Activated naive CD4-positive, alpha-beta T cell treated with anti-CD3 and anti-CD28 coated beads, Interleukin-2, amount 50 U/mL, for 24 hours (primary cell): ENCODE data around the gene CD40.

ENCODE experiments used
- H3K27ac Mint-ChIP-seq: one replicate; pipeline ENCODE4 v1.8.0; 2021; ENCODE audit warnings: mild to moderate bottlenecking, mixed read lengths
- H3K27me3 Mint-ChIP-seq: one replicate; pipeline ENCODE4 v1.8.0; 2021; ENCODE audit warnings: mixed read lengths
- H3K36me3 Mint-ChIP-seq: one replicate; pipeline ENCODE4 v1.8.0; 2021; ENCODE audit warnings: mixed read lengths
- H3K4me1 Mint-ChIP-seq: one replicate; pipeline ENCODE4 v1.8.0; 2021; ENCODE audit warnings: mixed read lengths
- H3K4me3 Mint-ChIP-seq: one replicate; pipeline ENCODE4 v1.8.0; 2021; ENCODE audit warnings: mild to moderate bottlenecking, mixed read lengths
- H3K9me3 Mint-ChIP-seq: one replicate; pipeline ENCODE4 v1.8.0; 2021; ENCODE audit warnings: mixed read lengths

The CD40 gene

GRCh38 chr20:46111028-46111835 lies 6.9 kb upstream of the CD40 start:
- Mint-ChIP-seq H3K4me1 (peaks cover 6% of the 10 kb centered on the region), H3K27me3 (peaks cover 17% of the 10 kb centered on the region), H3K9me3 (no peaks in the 10 kb centered on the region), H3K4me3 (no peak overlapping the region), H3K27ac (peak overlapping the region; percentile 30), H3K36me3 (no peaks in the 10 kb centered on the region)

GRCh38 chr20:46111836-46112212 lies 6.3 kb upstream of the CD40 start:
- Mint-ChIP-seq H3K4me1 (peaks cover 6% of the 10 kb centered on the region), H3K27me3 (peaks cover 17% of the 10 kb centered on the region), H3K27ac (peak overlapping the region; percentile 30), H3K36me3 (no peaks in the 10 kb centered on the region), H3K9me3 (no peaks in the 10 kb centered on the region), H3K4me3 (no peak overlapping the region)

GRCh38 chr20:46112430-46113112 lies 5.5 kb upstream of the CD40 start:
- no peak overlapping the region for H3K27ac Mint-ChIP-seq
- peaks cover 8% of the 10 kb centered on the region for H3K4me1 Mint-ChIP-seq
- H3K4me3 Mint-ChIP-seq = no peak overlapping the region

GRCh38 chr20:46113113-46113470 lies 5.0 kb upstream of the CD40 start:
- H3K27me3 Mint-ChIP-seq = peaks cover 14% of the 10 kb centered on the region
- H3K27ac Mint-ChIP-seq = no peak overlapping the region
- H3K9me3 Mint-ChIP-seq = no peaks in the 10 kb centered on the region
- peaks cover 14% of the 10 kb centered on the region for H3K4me1 Mint-ChIP-seq
- no peak overlapping the region for H3K4me3 Mint-ChIP-seq
- no peaks in the 10 kb centered on the region for H3K36me3 Mint-ChIP-seq

More at GRCh38 chr20:46112430-46113112, 5.5 kb upstream of the CD40 start:
- Mint-ChIP-seq H3K36me3 (no peaks in the 10 kb centered on the region), H3K27me3 (peaks cover 14% of the 10 kb centered on the region), H3K9me3 (no peaks in the 10 kb centered on the region)

- H3K36me3 Mint-ChIP-seq = no peaks in the 10 kb centered on the region
- peaks cover 6% of the 10 kb centered on the region for H3K27me3 Mint-ChIP-seq
- H3K9me3 Mint-ChIP-seq = no peaks in the 10 kb centered on the region
- no peak overlapping the region for H3K4me3 Mint-ChIP-seq
- H3K4me1 Mint-ChIP-seq = peaks cover 23% of the 10 kb centered on the region
- no peak overlapping the region for H3K27ac Mint-ChIP-seq
These were observed 3.7 kb upstream of the CD40 start for GRCh38 chr20:46114449-46114848.

- H3K4me1 Mint-ChIP-seq = peaks cover 26% of the 10 kb centered on the region
- H3K9me3 Mint-ChIP-seq = no peaks in the 10 kb centered on the region
- H3K27me3 Mint-ChIP-seq = no peaks in the 10 kb centered on the region
- H3K36me3 Mint-ChIP-seq = peaks cover under 1% of the 10 kb centered on the region
- peak overlapping the region; percentile 96 for H3K4me3 Mint-ChIP-seq
- H3K27ac Mint-ChIP-seq = no peak overlapping the region
These were observed 437 bp downstream of the CD40 start for GRCh38 chr20:46118481-46119020.

- Mint-ChIP-seq H3K9me3 (no peaks in the 10 kb centered on the region), H3K4me1 (peaks cover 26% of the 10 kb centered on the region), H3K27me3 (no peaks in the 10 kb centered on the region), H3K27ac (no peak overlapping the region), H3K36me3 (peaks cover 3% of the 10 kb centered on the region), H3K4me3 (peak overlapping the region; percentile 96)
These were observed 973 bp downstream of the CD40 start for GRCh38 chr20:46119028-46119546.

GRCh38 chr20:46119547-46119946 lies 1.4 kb downstream of the CD40 start:
- peaks cover 6% of the 10 kb centered on the region for H3K36me3 Mint-ChIP-seq
- H3K9me3 Mint-ChIP-seq = no peaks in the 10 kb centered on the region
- H3K4me1 Mint-ChIP-seq = peaks cover 26% of the 10 kb centered on the region
- no peak overlapping the region for H3K4me3 Mint-ChIP-seq
- no peaks in the 10 kb centered on the region for H3K27me3 Mint-ChIP-seq
- no peak overlapping the region for H3K27ac Mint-ChIP-seq

GRCh38 chr20:46120136-46120535 lies 2.0 kb downstream of the CD40 start:
- Mint-ChIP-seq H3K9me3 (no peaks in the 10 kb centered on the region), H3K27ac (no peak overlapping the region), H3K4me3 (no peak overlapping the region), H3K4me1 (peaks cover 26% of the 10 kb centered on the region), H3K36me3 (peaks cover 6% of the 10 kb centered on the region), H3K27me3 (no peaks in the 10 kb centered on the region)

- H3K27ac Mint-ChIP-seq = no peak overlapping the region
- H3K36me3 Mint-ChIP-seq = peaks cover 10% of the 10 kb centered on the region
- H3K9me3 Mint-ChIP-seq = no peaks in the 10 kb centered on the region
- H3K4me3 Mint-ChIP-seq = no peak overlapping the region
- peaks cover 19% of the 10 kb centered on the region for H3K4me1 Mint-ChIP-seq
- no peaks in the 10 kb centered on the region for H3K27me3 Mint-ChIP-seq
These were observed 3.2 kb downstream of the CD40 start for GRCh38 chr20:46121184-46121930.

GRCh38 chr20:46122071-46122470 lies 4.0 kb downstream of the CD40 start:
- Mint-ChIP-seq H3K4me3 (no peak overlapping the region), H3K9me3 (no peaks in the 10 kb centered on the region), H3K27ac (no peak overlapping the region), H3K36me3 (peaks cover 10% of the 10 kb centered on the region), H3K4me1 (peaks cover 19% of the 10 kb centered on the region), H3K27me3 (no peaks in the 10 kb centered on the region)

GRCh38 chr20:46122516-46123481 lies 4.7 kb downstream of the CD40 start:
- H3K4me3 Mint-ChIP-seq = no peak overlapping the region
- no peaks in the 10 kb centered on the region for H3K9me3 Mint-ChIP-seq
- peaks cover 15% of the 10 kb centered on the region for H3K4me1 Mint-ChIP-seq
- H3K36me3 Mint-ChIP-seq = peaks cover 11% of the 10 kb centered on the region
- no peak overlapping the region for H3K27ac Mint-ChIP-seq
- H3K27me3 Mint-ChIP-seq = no peaks in the 10 kb centered on the region

GRCh38 chr20:46123482-46124245 lies 5.5 kb downstream of the CD40 start:
- Mint-ChIP-seq H3K36me3 (peaks cover 11% of the 10 kb centered on the region), H3K4me1 (peaks cover 10% of the 10 kb centered on the region), H3K4me3 (no peak overlapping the region), H3K27me3 (no peaks in the 10 kb centered on the region), H3K27ac (no peak overlapping the region), H3K9me3 (no peaks in the 10 kb centered on the region)

- Mint-ChIP-seq H3K4me3 (no peak overlapping the region), H3K27ac (no peak overlapping the region), H3K4me1 (no peaks in the 10 kb centered on the region), H3K9me3 (no peaks in the 10 kb centered on the region), H3K36me3 (peaks cover 11% of the 10 kb centered on the region), H3K27me3 (peaks cover 2% of the 10 kb centered on the region)
These were observed 8.4 kb downstream of the CD40 start for GRCh38 chr20:46126440-46127056.
